ENCODE measurements around the gene ETV6. TPM values are rescaled to one million over a fixed set of nuclear protein-coding genes. Genes with fewer than 3 reads are reported as not detected.

Gene ETV6
- total RNA-seq, 4 donors from 2014 or later, result 17.2 to 28.2 (median 19.3) TPM

DNA sequence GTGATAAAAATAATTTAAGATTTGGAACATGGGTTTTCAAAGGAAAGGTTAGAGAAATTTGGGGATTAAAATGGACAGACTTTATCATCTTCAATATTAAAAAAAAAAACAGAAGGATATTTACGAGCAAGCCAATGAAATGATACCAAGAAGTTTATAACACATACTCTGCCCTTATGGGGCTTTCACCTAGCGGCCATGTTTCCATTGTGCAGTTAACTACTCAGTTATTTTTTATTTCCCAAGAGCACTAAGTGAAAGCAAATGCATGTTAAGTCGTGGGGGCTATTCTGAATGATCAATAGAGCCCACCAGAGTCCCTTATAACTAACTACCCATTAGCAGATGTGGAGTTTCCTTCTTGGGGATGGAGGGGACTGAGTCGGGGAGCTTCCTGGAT lies 53.9 kb downstream of the ETV6 start:
- TF ChIP-seq, protein P1, sequence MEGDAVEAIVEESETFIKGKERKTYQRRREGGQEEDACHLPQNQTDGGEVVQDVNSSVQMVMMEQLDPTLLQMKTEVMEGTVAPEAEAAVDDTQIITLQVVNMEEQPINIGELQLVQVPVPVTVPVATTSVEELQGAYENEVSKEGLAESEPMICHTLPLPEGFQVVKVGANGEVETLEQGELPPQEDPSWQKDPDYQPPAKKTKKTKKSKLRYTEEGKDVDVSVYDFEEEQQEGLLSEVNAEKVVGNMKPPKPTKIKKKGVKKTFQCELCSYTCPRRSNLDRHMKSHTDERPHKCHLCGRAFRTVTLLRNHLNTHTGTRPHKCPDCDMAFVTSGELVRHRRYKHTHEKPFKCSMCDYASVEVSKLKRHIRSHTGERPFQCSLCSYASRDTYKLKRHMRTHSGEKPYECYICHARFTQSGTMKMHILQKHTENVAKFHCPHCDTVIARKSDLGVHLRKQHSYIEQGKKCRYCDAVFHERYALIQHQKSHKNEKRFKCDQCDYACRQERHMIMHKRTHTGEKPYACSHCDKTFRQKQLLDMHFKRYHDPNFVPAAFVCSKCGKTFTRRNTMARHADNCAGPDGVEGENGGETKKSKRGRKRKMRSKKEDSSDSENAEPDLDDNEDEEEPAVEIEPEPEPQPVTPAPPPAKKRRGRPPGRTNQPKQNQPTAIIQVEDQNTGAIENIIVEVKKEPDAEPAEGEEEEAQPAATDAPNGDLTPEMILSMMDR (IDR thresholded peaks at IDR 0.05; ENCODE audit: low read depth), result no peak

GRCh38 chr12:11704089-11704488 lies 54.6 kb downstream of the ETV6 start:
- TF ChIP-seq, protein P1 (IDR thresholded peaks at IDR 0.05; ENCODE audit: low read depth), result no peak

DNA sequence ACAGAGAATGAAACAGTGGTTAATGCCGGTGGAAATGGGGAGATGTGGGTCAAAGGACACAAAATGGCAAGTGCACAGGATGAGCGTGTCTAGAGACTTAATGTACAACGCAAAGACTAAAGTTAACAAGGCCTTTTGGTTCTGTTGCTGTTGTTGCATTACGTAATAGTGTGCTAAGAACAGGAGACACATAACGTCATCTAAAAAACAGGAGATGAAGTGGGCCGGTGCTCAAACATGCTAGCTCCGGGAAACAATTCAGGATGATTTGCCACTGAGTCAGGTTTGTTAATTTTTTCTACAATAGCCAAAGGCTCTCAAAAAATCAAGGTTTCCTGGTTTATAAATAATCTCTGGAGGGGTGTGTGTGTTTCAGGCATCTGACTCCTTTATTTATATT lies 55.5 kb downstream of the ETV6 start:
- TF ChIP-seq, protein P1 (IDR thresholded peaks at IDR 0.05; ENCODE audit: low read depth), result no peak

- TF ChIP-seq, protein P1 (IDR thresholded peaks at IDR 0.05; ENCODE audit: low read depth), result no peak
These were observed 57.3 kb downstream of the ETV6 start for GRCh38 chr12:11706509-11707379.

GRCh38 chr12:11707535-11707934 lies 58.1 kb downstream of the ETV6 start:
- TF ChIP-seq, protein P1 (IDR thresholded peaks at IDR 0.05; ENCODE audit: low read depth), result no peak

DNA sequence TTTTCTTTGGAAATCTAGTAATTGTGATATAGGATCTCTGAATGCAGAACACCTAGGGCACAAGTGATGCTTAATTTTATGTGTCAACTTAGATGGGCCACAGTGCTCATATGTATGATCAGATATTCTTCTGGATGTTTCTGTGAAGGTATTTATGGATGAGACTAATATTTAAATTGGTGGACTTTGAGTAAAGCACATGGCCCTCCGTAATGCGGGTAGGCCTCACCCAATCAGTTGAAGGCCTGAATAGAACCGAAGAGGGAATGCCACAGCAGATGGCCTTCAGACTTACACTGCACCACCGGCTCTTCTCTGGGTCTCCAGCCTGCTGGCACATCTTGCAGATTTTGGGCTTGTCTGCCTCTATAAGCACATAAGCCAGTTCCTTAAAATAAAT lies 60.0 kb downstream of the ETV6 start:
- TF ChIP-seq, protein P1 (IDR thresholded peaks at IDR 0.05; ENCODE audit: low read depth), result no peak

DNA sequence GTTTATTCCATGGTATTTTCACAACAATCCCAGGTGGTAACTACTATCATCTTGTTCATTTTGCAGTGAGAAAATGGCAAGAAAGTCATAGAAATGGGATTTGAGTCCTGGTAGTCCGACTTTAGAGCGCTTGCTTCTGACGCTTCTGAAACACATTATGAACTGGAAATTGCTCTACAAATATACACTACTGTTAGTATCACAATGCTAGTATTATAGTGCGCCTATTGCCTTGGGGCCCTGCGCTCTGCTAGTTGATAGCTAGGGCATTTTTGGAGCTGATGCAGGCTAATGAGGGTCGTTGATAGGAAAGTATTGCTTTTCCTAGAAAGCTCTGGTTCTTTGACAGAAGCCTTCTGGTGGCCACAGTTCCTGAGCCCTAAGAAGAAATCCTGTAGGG lies 61.0 kb downstream of the ETV6 start:
- TF ChIP-seq, protein P1 (IDR thresholded peaks at IDR 0.05; ENCODE audit: low read depth), result no peak
